HG03575 (cell line): ENCODE measurements around the gene CARD9.

ENCODE experiments used
- ATAC-seq: cut with Tn5 transposase; IDR thresholded peaks from one replicate; pipeline ENCODE4 v1.9.1; 2021; ENCODE audit not compliant: unreplicated experiment, insufficient number of reproducible peaks, low FRiP score; ENCODE audit errors: extremely low read depth

CARD9 gene

DNA sequence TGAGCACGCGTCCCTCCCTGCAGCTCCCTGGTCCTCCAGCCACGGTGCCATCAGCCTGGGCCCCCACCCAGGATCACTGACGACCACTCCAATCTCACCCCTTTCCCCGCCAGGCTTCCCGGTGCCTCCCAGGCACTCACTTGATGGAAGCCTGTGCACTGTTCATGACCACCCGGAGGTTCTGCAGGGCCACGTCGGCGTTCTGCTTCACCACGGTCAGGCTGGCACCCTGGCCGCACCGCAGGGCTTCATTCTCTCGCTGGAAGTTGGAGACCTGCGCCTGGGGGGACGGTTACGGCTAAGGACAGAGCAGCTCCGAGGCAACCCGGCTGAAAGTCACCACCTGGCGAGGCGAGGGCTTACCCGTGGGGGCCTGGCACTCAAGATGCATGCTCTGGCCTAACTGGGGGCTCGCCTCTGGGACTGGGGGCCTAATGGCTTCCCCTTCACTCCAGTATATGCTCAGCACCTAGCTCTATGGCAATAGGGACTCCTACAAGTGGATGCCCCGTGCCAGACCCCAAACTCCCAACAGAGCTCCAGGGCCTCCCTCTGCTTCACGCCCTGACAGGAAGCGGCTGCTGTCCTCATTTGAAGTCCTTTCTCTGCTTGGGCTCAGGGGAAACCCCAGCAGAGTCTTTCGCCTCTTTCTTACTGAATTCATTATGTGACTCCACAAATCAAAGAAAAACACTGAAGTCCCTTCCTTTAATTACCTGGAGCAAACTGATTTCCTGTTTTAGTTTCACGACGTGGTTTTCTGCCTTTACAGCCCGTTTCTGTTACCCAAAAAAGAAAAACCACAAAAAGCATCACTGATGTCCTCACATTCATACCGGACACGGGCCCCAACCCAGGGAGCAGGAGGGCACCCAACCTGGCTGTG lies 30.7 kb upstream of the CARD9 start:
- ATAC-seq = no peak

GRCh38 chr9:136403538-136403914 lies 30.1 kb upstream of the CARD9 start:
- ATAC-seq = no peak

DNA sequence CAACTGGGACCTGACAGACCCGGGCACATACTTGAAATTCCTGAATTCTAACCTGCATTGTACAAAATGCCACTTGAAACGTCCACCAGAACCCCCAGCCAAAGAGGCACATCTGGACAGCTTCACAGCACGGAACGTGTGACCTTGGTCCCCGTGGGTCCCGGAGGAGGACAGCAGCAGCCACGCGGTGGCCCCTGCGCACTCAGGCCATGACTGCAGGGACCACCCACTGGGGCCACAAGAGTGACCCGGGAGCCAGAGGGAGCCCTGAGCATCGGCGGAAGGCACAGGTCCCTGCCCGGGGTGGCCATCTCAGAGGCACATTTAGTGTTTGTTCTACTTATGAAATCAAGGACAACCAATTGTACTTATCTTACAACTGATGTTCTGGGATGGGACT lies 28.6 kb upstream of the CARD9 start:
- ATAC-seq = no peak

GRCh38 chr9:136401173-136401922 lies 27.9 kb upstream of the CARD9 start:
- ATAC-seq = no peak

DNA sequence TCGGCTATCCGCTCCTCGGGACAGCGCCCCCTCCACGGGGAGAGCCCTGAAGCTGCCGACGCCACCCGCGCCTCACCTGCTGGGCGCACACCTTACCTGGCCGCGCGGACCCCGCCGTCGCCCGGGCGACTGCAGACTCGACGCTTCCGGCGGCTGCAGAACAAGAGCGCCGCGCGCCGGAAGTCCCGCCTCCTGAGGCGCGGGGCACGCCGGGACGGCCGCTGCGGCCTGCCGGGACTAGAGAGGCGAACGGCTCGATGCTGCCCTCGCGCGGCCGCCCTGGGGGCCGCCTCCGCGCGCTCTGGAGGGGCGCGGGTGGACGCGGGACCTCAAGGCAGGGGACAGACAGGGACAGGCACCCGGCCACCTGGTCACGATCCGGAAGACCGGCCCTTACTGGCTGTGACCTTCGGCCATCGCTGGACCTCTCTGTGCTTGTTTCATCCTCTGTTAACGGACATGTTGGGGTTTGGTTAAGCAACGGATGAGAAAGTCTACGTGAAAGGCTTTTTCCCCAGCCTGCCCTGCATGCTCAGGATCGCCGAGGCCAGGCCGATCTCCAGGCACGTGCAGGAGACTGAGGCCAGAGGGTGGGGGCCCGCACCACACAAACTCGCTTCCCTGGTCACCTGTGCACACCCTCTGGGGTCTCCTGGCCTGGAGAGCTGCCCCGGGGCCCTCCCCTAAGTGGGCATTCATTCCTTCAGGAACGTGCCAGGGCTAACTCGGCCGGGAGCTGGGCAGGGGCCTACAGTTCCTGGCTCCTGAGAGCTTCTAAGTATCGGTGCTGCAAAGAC lies 26.8 kb upstream of the CARD9 start, which contains the start of gene SNAPC4:
TSS of gene SNAPC4 (minus strand) at position 133 of the 797 bp plus-strand sequence. CDS start 1,742 bp downstream, outside the sequence.
- no peak for ATAC-seq

- ATAC-seq = no peak
Measured at GRCh38 chr9:136399176-136400037, 25.9 kb upstream of the CARD9 start.

- no peak for ATAC-seq
Measured at GRCh38 chr9:136398286-136398685, 24.8 kb upstream of the CARD9 start.

DNA sequence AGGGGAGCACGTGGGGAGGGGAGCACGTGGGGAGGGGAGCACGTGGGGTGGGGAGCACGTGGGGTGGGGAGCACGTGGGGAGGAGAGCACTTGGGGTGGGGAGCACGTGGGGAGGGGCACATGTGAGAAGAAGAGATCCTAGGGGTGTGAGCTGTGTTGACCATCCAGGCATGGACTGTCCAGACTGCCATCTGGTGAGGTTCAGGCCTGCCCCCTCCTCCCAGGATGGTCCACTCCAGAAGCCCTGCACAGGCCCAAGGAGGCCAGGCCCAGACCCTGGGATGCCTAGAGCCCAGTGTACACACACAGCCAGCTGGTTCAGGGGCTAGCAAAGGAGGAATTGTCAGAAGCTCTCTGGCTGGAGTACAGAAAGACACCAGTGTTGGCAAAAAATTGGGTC lies 24.2 kb upstream of the CARD9 start:
- ATAC-seq = no peak

DNA sequence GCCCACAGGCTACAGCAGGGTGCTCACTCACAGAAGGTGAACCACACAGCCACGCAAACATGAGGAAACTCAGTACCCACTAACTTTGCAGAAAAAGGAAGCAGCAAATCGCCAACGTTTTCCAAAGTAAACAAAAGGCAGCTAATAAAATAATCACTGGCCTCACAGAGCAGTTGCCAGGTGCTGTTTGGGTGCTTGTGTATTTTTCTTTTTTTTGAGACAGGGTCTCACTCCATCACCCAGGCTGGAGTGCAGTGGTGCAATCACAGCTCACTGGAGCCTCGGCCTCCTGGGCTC lies 22.7 kb upstream of the CARD9 start:
- ATAC-seq = no peak

- ATAC-seq = no peak
Measured at GRCh38 chr9:136395345-136396218, 22.1 kb upstream of the CARD9 start.

DNA sequence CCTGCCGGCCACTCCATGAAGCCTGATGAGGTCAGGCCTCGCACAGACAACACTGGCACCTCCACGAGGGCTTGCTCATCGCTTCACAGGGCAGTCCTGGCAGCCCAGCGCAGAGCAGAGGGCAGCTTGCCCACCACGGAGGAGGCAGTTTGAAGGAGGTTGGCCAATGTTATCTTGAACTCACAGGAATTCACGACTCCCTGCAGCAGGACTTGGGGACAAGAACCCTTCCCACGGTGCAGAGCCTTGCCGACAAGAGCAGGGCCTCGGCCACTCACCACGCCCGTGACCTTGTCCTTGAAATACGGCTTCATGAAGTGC lies 21.5 kb upstream of the CARD9 start:
- no peak for ATAC-seq

GRCh38 chr9:136394312-136395019 lies 21.0 kb upstream of the CARD9 start:
- no peak for ATAC-seq

DNA sequence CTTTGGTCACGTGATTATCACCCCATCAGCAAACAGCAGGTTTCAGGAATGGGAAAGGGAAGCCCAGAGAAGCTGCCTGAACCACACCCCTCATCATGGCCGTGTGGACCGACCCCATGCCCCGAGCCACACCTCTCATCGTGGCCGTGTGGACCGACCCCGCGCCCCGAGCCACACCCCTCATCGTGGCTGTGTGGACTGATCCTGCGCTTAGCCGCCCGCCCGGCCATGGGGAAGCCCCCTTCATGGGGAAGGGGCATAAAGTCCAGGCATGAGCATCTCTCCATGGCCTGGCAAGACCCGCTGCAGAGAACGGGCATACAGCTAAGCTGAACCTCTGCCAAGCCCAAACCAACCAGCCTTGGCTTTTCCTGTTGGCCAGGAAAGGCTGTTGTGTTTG lies 20.1 kb upstream of the CARD9 start:
- ATAC-seq = no peak

DNA sequence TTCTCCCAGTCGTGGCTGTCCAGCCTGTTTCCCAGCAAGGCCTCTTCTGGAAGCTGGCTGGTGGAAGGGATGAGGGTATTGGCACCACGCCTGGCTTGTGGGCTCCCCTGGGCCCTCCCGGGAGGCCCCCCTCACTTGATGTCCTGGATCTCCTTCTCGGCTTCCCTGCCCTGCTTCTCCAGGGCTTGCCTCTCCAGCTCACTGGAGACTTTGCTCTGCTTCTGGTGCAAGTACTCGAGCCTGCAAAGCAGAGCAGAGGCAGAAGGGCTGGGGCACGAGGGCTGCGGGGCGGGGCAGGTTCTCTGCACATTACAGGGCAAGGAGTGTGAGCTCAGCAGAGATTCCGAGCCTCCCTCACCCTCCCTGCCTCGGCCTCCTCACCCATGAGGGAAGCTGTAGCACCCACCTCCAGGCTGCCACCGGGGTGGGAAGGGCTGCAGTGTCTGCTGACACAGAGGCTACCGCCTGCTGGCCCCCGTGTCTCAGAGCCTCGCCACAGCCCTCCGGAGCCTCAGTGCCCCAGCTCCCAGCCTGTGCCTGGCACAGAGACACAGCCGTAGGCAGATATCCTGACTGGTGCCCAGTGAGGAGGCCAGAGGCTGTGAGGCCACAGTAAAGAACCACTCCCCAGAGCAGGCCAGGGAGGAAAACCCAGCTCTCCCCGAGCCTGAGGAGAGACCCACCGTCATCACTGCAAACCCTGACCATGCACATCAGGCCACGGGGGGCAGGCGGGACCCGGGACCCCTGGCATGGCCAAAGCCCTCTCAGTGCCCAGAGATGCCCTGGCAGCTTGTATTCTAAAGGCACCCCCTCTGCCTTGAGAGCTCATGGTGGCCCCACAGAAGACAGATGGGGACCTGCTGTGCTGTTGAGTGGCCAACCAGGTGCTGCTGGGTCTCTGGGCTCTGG lies 19.3 kb upstream of the CARD9 start:
- ATAC-seq = no peak

GRCh38 chr9:136391737-136392537 lies 18.5 kb upstream of the CARD9 start:
- no peak for ATAC-seq

GRCh38 chr9:136389396-136389795 lies 15.9 kb upstream of the CARD9 start:
- no peak for ATAC-seq
